Activated CD4-positive, alpha-beta T cell treated with anti-CD3 and anti-CD28 coated beads, Interleukin-2, amount 10 ng/mL, durations not matched to agents 7 days and 5 days (primary cell): ENCODE data around the gene ASTN1. TPM values are rescaled to one million over a fixed set of nuclear protein-coding genes. Genes with fewer than 3 reads are reported as not detected.
A peak's percentile ranks its signal among the peaks of the same experiment; 100 is the strongest.

ENCODE experiments used
- CTCF ChIA-PET: fragments of 350-600 bp; sonication (Branson Sonifier 250); formaldehyde crosslinking; loops from one replicate; lab custom pipeline; 2021; ENCODE audit warnings: antibody characterized with exemption; lab: Charles Lee
- POLR2A ChIA-PET: fragments of 350-600 bp; sonication (Branson Sonifier 250); formaldehyde crosslinking; loops from one replicate; lab custom pipeline; 2021; ENCODE audit warnings: antibody characterized with exemption; lab: Charles Lee
- DNase-seq: peaks from one replicate; pipeline ENCODE4 v3.0.0-alpha.2; 2020
- H3K27ac Mint-ChIP-seq: one replicate; pipeline ENCODE4 v1.8.0; 2021; ENCODE audit warnings: mild to moderate bottlenecking, moderate library complexity, mixed read lengths
- H3K27me3 Mint-ChIP-seq: one replicate; pipeline ENCODE4 v1.8.0; 2021; ENCODE audit warnings: mixed read lengths
- H3K36me3 Mint-ChIP-seq: one replicate; pipeline ENCODE4 v1.8.0; 2021; ENCODE audit warnings: low read depth, mixed read lengths
- H3K4me1 Mint-ChIP-seq: one replicate; pipeline ENCODE4 v1.8.0; 2021; ENCODE audit warnings: mixed read lengths
- H3K4me3 Mint-ChIP-seq: one replicate; pipeline ENCODE4 v1.8.0; 2021; ENCODE audit warnings: mild to moderate bottlenecking, moderate library complexity, mixed read lengths
- H3K9me3 Mint-ChIP-seq: one replicate; pipeline ENCODE4 v1.8.0; 2021; ENCODE audit warnings: mixed read lengths
- total RNA-seq, 2 experiments: library from RNA; stranded (reverse); gene quantifications; one replicate each; pipeline ENCODE4 v1.2.3, GENCODE V29; 2021

ASTN1 gene
- total RNA-seq: not detected

- Mint-ChIP-seq H3K27me3 (peaks cover 21% of the 10 kb centered on the region), H3K27ac (no peak within 1 kb of the TSS), H3K36me3 (no peaks in the 10 kb centered on the region), H3K4me3 (no peak within 1 kb of the TSS), H3K9me3 (no peaks in the 10 kb centered on the region), H3K4me1 (no peaks in the 10 kb centered on the region)
- no peak for DNase-seq
- ChIA-PET POLR2A (no interaction called here), CTCF (no interaction called here)
Measured at GRCh38 chr1:177164380-177165068, at the start of gene ASTN1. Gene ASTN1 (minus strand): TSS chr1:177164712. CDS start chr1:177164676, 36 bp downstream.

DNA sequence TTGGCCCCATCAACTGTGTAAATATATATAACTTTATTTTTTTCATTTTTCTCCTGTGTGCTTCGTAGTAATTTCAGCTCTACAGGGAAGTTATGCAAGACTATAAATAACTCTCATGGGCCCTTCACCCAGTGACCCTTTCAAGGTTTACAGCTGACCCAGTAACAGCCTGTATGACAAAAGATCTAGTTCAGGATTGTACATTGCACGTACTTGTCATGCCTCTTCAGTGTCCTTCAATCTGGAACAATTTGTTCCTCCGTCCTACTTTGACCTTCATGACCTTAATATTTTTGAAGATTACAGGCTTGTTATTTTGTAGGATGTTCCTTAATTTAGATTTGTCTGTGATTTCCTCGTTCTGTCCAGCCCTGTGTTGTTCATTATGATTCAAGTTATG, 46.7 kb upstream of the ASTN1 start:
- H3K4me1 Mint-ChIP-seq: no peaks in the 10 kb centered on the region
- H3K36me3 Mint-ChIP-seq: no peaks in the 10 kb centered on the region
- ChIA-PET POLR2A (no interaction called here), CTCF (no interaction called here)
- H3K27me3 Mint-ChIP-seq: no peaks in the 10 kb centered on the region
- H3K9me3 Mint-ChIP-seq: peaks cover 3% of the 10 kb centered on the region
- H3K4me3 Mint-ChIP-seq: no peak overlapping the region
- no peak for DNase-seq
- H3K27ac Mint-ChIP-seq: no peak overlapping the region

GRCh38 chr1:177210071-177210470, 45.6 kb upstream of the ASTN1 start:
- no peak for DNase-seq
- ChIA-PET CTCF (no interaction called here), POLR2A (interaction anchor here (0.6 kb wide), 1 partner anchor 14 kb away, joined by 8 read pairs; no protein-coding TSS in a partner anchor)
- H3K4me1 Mint-ChIP-seq: no peaks in the 10 kb centered on the region
- no peaks in the 10 kb centered on the region for H3K36me3 Mint-ChIP-seq
- H3K4me3 Mint-ChIP-seq: no peak overlapping the region
- no peaks in the 10 kb centered on the region for H3K9me3 Mint-ChIP-seq
- H3K27me3 Mint-ChIP-seq: no peaks in the 10 kb centered on the region
- no peak overlapping the region for H3K27ac Mint-ChIP-seq

DNA sequence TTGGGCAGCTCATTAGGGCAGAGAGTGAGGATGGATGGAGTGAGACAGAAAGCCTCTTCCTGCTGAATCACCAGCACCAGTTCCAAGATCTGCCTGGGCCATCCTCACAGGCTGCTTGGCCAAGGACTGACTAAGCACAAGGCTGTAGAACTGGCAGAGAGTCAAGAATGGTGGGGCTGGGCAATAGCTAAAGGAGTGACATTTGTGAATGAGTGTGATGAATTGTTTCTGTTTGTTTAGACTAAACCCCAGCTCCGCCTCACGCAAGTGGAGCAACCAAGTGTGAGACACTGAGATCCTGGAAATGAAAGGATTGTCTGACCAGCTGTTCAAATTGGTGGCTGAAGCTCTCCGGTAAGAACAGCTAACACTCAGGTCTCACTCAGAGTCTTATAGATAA, 44.8 kb upstream of the ASTN1 start:
- H3K9me3 Mint-ChIP-seq: no peaks in the 10 kb centered on the region
- H3K36me3 Mint-ChIP-seq: no peaks in the 10 kb centered on the region
- POLR2A ChIA-PET: no interaction called here
- no peaks in the 10 kb centered on the region for H3K4me1 Mint-ChIP-seq
- H3K27me3 Mint-ChIP-seq: no peaks in the 10 kb centered on the region
- no peak for DNase-seq
- CTCF ChIA-PET: no interaction called here
- no peak overlapping the region for H3K4me3 Mint-ChIP-seq
- no peak overlapping the region for H3K27ac Mint-ChIP-seq

DNA sequence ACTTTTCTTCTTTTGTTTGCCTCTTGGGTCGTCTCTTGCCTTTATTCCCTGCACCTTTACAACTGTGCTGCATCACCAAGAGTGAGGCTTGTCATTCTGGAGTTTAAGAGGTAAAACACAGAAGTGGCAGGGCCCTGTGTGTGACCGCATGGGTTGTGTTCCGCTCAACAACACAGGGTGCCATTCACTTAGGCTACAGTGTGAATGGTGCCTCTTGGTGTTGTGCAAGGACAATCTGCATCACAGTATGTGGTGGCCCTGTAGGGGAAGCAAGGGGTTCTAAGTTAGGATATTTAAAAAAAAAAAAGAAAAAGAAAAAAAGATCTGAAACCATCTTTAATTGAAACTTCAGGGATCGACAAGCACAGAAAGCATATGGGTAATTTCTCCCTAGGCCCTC, 44.4 kb upstream of the ASTN1 start:
- H3K4me1 Mint-ChIP-seq: no peaks in the 10 kb centered on the region
- no peak overlapping the region for H3K4me3 Mint-ChIP-seq
- H3K9me3 Mint-ChIP-seq: no peaks in the 10 kb centered on the region
- ChIA-PET POLR2A (no interaction called here), CTCF (no interaction called here)
- H3K27me3 Mint-ChIP-seq: no peaks in the 10 kb centered on the region
- H3K36me3 Mint-ChIP-seq: no peaks in the 10 kb centered on the region
- DNase-seq: no peak
- H3K27ac Mint-ChIP-seq: no peak overlapping the region

- DNase-seq: no peak
- CTCF ChIA-PET: no interaction called here
- Mint-ChIP-seq H3K9me3 (no peaks in the 10 kb centered on the region), H3K4me1 (no peaks in the 10 kb centered on the region), H3K4me3 (no peak overlapping the region), H3K27me3 (no peaks in the 10 kb centered on the region), H3K36me3 (no peaks in the 10 kb centered on the region), H3K27ac (no peak overlapping the region)
- POLR2A ChIA-PET: no interaction called here
Measured at GRCh38 chr1:177206831-177207355, 42.4 kb upstream of the ASTN1 start.

DNA sequence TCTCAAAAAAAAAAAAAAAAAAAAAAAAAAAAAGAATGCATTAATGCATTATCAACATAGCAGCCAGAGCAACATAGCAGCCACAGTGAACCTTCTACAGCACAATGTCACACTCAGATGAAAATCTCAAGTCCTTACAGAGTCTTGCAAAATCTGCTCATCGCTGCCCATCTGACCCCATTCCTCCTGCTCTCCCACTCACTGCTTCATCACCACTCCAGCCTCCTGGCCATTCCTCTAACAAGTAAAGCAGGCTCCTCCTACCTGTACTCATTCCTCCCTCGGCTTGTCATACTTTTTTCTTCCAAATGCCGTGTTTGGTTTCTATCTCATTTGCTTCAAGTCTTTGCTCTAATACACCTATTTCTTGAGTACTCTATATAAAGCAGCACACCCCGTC, 35.8 kb upstream of the ASTN1 start:
- Mint-ChIP-seq H3K27me3 (no peaks in the 10 kb centered on the region), H3K9me3 (no peaks in the 10 kb centered on the region), H3K27ac (no peak overlapping the region), H3K36me3 (no peaks in the 10 kb centered on the region), H3K4me1 (no peaks in the 10 kb centered on the region), H3K4me3 (no peak overlapping the region)
- no peak for DNase-seq
- ChIA-PET POLR2A (no interaction called here), CTCF (no interaction called here)

GRCh38 chr1:177198243-177198642, 33.7 kb upstream of the ASTN1 start:
- Mint-ChIP-seq H3K4me1 (no peaks in the 10 kb centered on the region), H3K27ac (no peak overlapping the region), H3K36me3 (no peaks in the 10 kb centered on the region), H3K4me3 (no peak overlapping the region), H3K9me3 (no peaks in the 10 kb centered on the region), H3K27me3 (no peaks in the 10 kb centered on the region)
- CTCF ChIA-PET: no interaction called here
- POLR2A ChIA-PET: no interaction called here
- DNase-seq: no peak

DNA sequence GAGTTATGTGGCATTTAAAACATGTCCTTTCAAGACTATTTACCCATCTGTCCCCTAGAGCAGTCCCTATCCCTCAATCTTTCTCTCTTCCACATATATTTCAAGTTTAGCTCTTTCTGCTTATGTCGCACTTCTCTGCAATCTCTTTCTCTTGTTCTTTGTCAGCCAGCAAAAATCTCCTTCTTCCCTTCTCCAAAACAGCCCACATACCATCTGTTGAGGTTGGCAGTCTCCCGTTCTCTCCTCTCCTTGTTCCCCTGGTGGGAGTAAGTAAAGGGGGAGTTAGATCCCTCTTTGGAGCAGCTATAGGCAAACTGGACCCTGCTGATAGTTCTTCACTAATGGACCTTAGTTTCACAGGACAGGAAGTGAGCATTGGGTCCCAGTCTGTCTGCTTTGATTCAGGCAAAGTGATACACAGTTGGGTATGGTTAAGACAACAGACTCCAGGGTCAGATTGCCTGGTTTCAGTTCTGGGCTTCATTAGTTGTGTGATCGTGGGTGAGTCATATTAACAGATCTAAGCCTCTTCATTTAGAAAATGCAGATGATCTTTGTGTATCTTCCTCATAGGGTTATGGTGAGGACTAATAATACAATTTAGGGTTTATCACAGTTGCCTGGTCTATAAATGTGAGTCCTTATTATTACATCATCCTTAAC, 25.9 kb upstream of the ASTN1 start:
- POLR2A ChIA-PET: no interaction called here
- H3K27me3 Mint-ChIP-seq: no peaks in the 10 kb centered on the region

DNA sequence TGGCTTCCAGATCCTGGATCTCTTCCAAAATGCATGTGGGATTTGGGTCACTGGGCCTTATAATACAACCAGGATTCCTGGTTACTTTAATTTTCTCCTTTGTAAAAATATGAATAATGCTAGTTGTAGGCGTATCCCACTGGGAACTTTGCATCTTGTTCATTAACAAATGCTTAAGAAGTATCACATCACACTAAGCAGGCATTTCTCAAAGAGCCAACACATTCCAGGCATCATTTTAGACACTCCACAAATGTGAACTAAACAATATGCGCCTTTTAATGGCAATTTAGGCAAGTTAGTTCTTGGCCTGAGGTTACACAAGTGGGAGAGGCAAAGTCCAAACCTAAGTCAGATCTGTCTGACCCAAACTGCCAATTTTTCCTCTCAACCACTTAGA, 22.1 kb upstream of the ASTN1 start:
- ChIA-PET POLR2A (no interaction called here), CTCF (no interaction called here)
- H3K4me3 Mint-ChIP-seq: no peak overlapping the region
- H3K27me3 Mint-ChIP-seq: peaks cover 8% of the 10 kb centered on the region
- H3K27ac Mint-ChIP-seq: no peak overlapping the region
- peaks cover 4% of the 10 kb centered on the region for H3K4me1 Mint-ChIP-seq
- no peak for DNase-seq
- H3K36me3 Mint-ChIP-seq: no peaks in the 10 kb centered on the region
- no peaks in the 10 kb centered on the region for H3K9me3 Mint-ChIP-seq

More for the DNA sequence above, 25.9 kb upstream of the ASTN1 start:
- Mint-ChIP-seq H3K9me3 (no peaks in the 10 kb centered on the region), H3K36me3 (no peaks in the 10 kb centered on the region), H3K4me1 (no peaks in the 10 kb centered on the region), H3K4me3 (no peak overlapping the region), H3K27ac (no peak overlapping the region)
- no peak for DNase-seq
- CTCF ChIA-PET: no interaction called here

DNA sequence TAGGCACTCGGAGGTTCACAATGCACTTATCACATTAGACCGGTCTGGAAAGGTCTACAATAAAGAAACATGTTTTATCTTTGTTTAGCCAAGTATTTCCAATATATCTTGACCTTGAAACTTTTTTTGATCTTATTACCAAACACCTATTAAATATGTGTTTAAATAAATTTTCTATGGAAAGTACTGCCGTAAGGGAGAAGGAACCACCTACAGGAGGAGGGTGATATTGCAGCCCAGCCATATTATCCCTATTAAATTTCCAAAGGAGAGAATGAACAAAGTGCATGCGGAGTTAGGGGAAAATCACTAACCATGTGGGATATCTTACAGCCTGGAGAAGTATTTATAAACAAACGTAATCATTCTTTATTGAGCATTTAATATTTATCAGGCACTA, 20.7 kb upstream of the ASTN1 start:
- Mint-ChIP-seq H3K27me3 (peaks cover 19% of the 10 kb centered on the region), H3K36me3 (no peaks in the 10 kb centered on the region), H3K9me3 (no peaks in the 10 kb centered on the region), H3K27ac (no peak overlapping the region), H3K4me1 (peaks cover 7% of the 10 kb centered on the region), H3K4me3 (no peak overlapping the region)
- no peak for DNase-seq
- ChIA-PET POLR2A (no interaction called here), CTCF (no interaction called here)

DNA sequence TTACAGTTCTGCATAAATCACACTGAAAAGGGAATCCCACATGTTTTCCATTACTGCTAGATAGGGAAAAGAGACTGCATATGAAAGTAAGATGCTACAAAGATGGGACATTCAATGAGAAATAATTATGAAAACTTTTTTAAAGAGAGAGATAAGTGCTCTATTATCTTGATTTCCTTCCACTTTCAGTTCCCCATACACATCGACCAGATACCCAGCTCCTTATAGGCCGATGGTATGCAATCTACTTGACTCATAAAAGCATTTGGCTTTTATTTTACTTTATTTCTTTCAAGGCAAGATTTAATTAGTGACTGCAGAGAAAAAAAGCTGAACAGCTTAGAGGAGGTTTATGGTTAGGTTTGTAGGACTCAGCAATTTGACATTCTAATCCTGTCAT, 19.3 kb upstream of the ASTN1 start:
- ChIA-PET POLR2A (no interaction called here), CTCF (no interaction called here)
- Mint-ChIP-seq H3K27ac (no peak overlapping the region), H3K36me3 (no peaks in the 10 kb centered on the region), H3K9me3 (no peaks in the 10 kb centered on the region), H3K27me3 (peaks cover 23% of the 10 kb centered on the region), H3K4me1 (peaks cover 7% of the 10 kb centered on the region), H3K4me3 (no peak overlapping the region)
- no peak for DNase-seq

- peaks cover 7% of the 10 kb centered on the region for H3K4me1 Mint-ChIP-seq
- H3K27ac Mint-ChIP-seq: no peak overlapping the region
- POLR2A ChIA-PET: no interaction called here
- no peaks in the 10 kb centered on the region for H3K36me3 Mint-ChIP-seq
- no peak overlapping the region for H3K4me3 Mint-ChIP-seq
- no peaks in the 10 kb centered on the region for H3K9me3 Mint-ChIP-seq
- H3K27me3 Mint-ChIP-seq: peaks cover 23% of the 10 kb centered on the region
- DNase-seq: peak; percentile 46
- CTCF ChIA-PET: no interaction called here
Measured at GRCh38 chr1:177181631-177182291, 17.2 kb upstream of the ASTN1 start.
